ACC112 (cell line): ENCODE results near the gene FABP3.

Source experiments
- H2AFZ ChIP-seq: fragments of 200-600 bp; sonication (generic); one replicate; pipeline ENCODE4 v1.6.0; 2017; ENCODE audit warnings: antibody characterized with exemption, low read length; ENCODE audit not compliant: unreplicated experiment
- H3K27ac ChIP-seq: fragments of 200-600 bp; sonication (generic); 2 replicates; pipeline ENCODE4 v1.5.1; 2014; ENCODE audit warnings: low read depth, mild to moderate bottlenecking, antibody characterized with exemption, low read length, moderate library complexity
- H3K27me3 ChIP-seq: fragments of 200-600 bp; sonication (generic); 2 replicates; pipeline ENCODE4 v1.6.1; 2014; ENCODE audit warnings: mild to moderate bottlenecking, antibody characterized with exemption, low read length, moderate library complexity, mixed read lengths; ENCODE audit not compliant: insufficient read depth
- H3K36me3 ChIP-seq: fragments of 200-600 bp; sonication (generic); 2 replicates; pipeline ENCODE4 v1.6.1; 2016; ENCODE audit warnings: mild to moderate bottlenecking, antibody characterized with exemption, low read length, moderate library complexity, mixed read lengths; ENCODE audit not compliant: insufficient read depth
- H3K4me1 ChIP-seq: fragments of 200-600 bp; sonication (generic); one replicate; pipeline ENCODE4 v1.6.1; 2016; ENCODE audit warnings: low read length, mixed read lengths; ENCODE audit not compliant: insufficient read depth, unreplicated experiment, control insufficient read depth
- H3K4me3 ChIP-seq: fragments of 200-600 bp; sonication (generic); 2 replicates; pipeline ENCODE4 v1.5.1; 2014; ENCODE audit warnings: mild to moderate bottlenecking, low read depth, low read length
- H3K79me2 ChIP-seq: fragments of 200-600 bp; sonication (generic); one replicate; pipeline ENCODE4 v1.6.0; 2016; ENCODE audit warnings: low read length; ENCODE audit not compliant: control insufficient read depth, unreplicated experiment, insufficient read depth

Gene FABP3

DNA sequence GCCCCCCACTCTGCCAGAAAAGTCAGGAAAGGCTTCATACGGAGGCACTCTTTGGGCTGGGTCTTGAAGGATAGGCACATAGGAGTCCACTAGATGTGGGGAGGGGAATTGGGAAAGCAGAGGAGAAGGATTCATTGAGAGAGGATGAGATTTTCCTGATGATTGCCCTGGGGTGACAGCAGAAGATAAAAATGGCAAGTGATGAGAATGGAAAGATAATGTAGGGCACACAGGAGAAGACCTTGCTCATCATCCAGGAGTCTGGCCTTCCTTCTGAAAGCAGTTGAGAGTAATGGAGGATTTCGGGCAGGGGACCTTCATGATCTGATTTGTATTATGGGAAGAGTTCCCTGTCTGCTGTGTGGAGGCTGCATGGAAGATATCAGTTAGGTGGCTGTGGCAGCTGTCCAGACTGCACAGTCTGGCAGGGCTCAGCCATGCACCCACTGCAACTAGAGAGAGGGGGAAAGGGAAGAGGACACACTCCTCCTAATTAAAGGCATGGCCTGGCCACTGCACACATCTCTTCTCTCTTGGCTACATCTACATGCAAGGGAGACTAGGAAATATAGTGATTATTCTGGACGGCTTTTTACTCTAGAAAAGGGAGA, 9.6 kb upstream of the FABP3 start:
- H3K4me3 ChIP-seq = no peak overlapping the region
- no peak overlapping the region for H2AFZ ChIP-seq
- no peaks in the 10 kb centered on the region for H3K79me2 ChIP-seq
- H3K36me3 ChIP-seq = no peaks in the 10 kb centered on the region
- no peaks in the 10 kb centered on the region for H3K27me3 ChIP-seq
- peaks cover 23% of the 10 kb centered on the region for H3K4me1 ChIP-seq
- H3K27ac ChIP-seq = no peak overlapping the region; the same call in 1 of the 2 replicates

DNA sequence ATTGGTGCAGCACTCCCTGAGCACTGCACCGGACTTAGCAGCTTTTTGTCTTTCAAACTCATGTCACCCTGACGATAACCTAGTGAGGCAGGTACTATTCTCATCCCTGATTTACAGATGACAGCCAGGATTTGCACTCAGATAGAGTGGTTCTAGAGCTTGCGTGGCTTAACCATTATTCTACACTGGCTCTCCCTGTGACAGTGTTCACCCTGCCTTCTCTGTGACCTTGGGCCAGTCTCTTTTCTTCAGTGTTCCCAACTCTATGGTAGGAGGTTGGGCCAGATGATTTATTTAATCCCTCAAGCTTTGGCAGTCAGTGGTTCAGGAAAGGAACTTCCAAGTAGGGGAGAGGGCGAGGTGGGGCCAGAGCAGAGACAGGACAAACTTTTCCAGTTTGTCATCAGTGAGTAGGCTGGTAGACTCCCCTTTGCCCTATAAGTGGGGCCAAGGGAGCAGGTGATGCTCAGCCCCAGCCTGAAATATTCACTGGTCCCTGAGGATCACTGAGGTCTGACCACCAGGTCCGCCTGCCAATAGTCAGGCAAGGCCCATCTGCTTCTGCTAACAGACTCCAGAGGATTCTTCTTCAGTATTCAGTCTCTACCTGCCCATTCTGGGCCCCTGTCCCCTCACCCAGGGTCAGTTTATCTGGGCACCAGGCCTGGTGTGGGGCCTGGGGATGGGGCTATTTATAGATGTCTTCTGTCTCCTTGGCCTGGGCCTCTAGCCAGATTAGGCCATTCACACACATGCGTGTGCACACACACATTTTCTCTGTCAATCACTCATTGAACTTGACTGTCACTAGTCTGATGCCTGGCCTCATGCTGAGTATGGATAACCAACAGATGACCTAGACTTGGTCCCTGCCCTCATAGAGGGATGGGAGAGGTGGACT, 8.8 kb upstream of the FABP3 start:
- Histone ChIP-seq H2AFZ (no peak overlapping the region), H3K36me3 (no peaks in the 10 kb centered on the region), H3K4me1 (peaks cover 28% of the 10 kb centered on the region), H3K27ac (peak overlapping the region; percentile 33; the same call in 1 of the 2 replicates), H3K4me3 (peak overlapping the region; percentile 8; the same call in 1 of the 2 replicates), H3K27me3 (no peaks in the 10 kb centered on the region), H3K79me2 (no peaks in the 10 kb centered on the region)

DNA sequence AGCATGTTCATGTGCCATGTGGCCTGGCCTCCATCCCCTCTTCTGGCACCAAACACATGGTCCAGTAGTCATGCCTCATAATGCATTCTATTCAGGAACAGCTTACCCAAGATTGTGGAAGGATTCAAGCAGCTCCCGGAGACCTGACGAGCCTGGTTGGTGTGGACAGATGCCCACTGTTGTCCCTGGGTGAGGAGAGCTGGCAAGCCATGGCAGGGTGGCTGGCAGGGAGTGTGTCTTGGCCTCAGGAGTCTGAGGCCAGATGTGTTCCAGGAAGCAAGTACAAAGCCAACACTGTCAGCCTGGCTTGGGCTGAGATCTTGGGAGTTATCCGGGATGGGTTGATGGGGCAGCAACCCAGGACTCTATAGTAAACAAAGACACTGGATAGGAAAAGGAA, 7.3 kb upstream of the FABP3 start:
- H2AFZ ChIP-seq = no peak overlapping the region
- no peak overlapping the region for H3K27ac ChIP-seq
- no peak overlapping the region for H3K4me3 ChIP-seq
- H3K36me3 ChIP-seq = no peaks in the 10 kb centered on the region
- H3K4me1 ChIP-seq = peaks cover 31% of the 10 kb centered on the region
- H3K79me2 ChIP-seq = no peaks in the 10 kb centered on the region
- H3K27me3 ChIP-seq = no peaks in the 10 kb centered on the region

DNA sequence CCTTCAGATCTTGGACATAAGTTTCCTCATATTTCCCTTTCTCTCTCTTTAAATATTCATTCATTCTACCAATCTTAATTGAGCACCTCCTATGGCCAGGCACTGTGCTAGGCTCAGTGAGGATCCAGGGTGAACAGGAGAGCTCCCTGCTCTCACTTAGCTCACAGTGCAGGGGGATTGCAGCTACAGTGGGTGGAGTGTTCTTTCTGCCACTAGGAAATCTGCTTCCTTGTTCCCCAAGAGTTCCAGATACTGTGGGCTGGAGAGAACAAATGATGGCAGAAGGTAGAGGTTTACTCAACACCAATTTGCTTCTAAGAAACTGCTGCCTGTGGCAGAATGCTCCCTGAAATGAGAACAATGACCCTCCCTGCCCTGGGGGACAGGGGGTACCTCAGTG, 5.1 kb upstream of the FABP3 start:
- Histone ChIP-seq H3K79me2 (no peaks in the 10 kb centered on the region), H2AFZ (no peak overlapping the region), H3K27me3 (no peaks in the 10 kb centered on the region), H3K4me3 (no peak overlapping the region), H3K27ac (no peak overlapping the region), H3K4me1 (peaks cover 50% of the 10 kb centered on the region), H3K36me3 (no peaks in the 10 kb centered on the region)

DNA sequence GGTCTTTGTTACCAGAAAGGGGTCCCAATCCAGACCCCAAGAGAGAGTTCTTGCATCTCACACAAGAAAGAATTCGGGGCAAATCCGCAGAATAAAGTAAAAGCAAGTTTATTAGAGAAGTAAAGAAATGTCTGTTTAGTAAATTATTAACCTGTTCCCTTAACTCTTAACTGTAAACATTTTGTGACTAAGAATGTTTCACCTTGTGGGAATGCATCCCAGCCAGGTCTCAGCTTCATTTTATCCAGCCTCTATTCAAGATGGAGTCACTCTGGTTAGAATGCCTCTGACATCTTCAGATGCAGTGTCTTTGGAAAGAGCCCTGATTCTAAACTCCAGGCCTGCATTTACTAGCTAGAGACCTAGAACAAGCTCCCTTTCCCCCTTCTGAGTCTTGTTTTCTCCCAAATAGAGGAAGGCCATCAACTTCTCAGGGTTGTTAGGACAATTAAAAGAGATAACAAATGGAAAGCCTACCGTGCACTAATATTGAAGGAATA, 4.5 kb upstream of the FABP3 start:
- Histone ChIP-seq H3K27ac (no peak overlapping the region), H3K4me1 (peaks cover 51% of the 10 kb centered on the region), H3K4me3 (no peak overlapping the region), H2AFZ (no peak overlapping the region), H3K79me2 (no peaks in the 10 kb centered on the region), H3K36me3 (no peaks in the 10 kb centered on the region), H3K27me3 (no peaks in the 10 kb centered on the region)

GRCh38 chr1:31376375-31377134, 3.7 kb upstream of the FABP3 start:
- Histone ChIP-seq H3K27ac (no peak overlapping the region), H3K4me1 (peaks cover 42% of the 10 kb centered on the region), H3K79me2 (no peaks in the 10 kb centered on the region), H2AFZ (no peak overlapping the region), H3K36me3 (no peaks in the 10 kb centered on the region), H3K27me3 (no peaks in the 10 kb centered on the region), H3K4me3 (no peak overlapping the region)

DNA sequence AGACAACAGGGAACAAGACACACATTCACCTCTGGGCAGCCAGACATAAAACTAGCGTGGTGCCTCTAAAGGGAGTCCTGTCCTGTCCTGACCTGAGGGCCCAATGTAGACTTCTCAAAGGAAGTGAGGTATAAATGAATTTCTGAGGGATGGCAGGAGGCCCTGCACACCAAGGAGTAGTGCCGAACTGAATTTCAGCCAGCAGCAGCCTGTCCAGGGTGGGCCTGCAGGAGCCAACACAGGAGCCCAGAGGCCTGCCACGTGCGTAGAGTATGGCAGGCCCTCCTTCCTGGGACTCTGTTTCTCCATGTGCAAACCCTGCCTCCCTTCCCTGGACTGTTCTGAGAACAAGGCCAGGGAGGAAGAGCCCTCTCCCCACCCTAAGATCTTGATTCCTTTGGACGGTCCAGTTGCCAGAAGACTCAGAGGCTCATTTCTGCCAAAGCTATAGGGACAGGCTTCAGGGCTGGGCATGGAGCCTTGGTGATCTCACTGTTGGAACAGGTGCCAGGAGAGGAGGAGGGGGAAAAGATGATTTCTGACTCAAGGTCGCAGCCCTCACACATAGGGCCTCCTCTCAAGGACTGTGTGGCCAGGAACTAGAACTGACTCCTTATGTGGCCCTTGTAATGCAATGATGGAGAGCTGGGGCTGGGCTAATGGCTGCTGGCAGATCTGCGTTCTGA, 1.8 kb upstream of the FABP3 start:
- Histone ChIP-seq H3K4me3 (no peak overlapping the region), H3K27ac (no peak overlapping the region), H3K36me3 (no peaks in the 10 kb centered on the region), H2AFZ (no peak overlapping the region), H3K79me2 (no peaks in the 10 kb centered on the region), H3K27me3 (no peaks in the 10 kb centered on the region), H3K4me1 (peaks cover 32% of the 10 kb centered on the region)

DNA sequence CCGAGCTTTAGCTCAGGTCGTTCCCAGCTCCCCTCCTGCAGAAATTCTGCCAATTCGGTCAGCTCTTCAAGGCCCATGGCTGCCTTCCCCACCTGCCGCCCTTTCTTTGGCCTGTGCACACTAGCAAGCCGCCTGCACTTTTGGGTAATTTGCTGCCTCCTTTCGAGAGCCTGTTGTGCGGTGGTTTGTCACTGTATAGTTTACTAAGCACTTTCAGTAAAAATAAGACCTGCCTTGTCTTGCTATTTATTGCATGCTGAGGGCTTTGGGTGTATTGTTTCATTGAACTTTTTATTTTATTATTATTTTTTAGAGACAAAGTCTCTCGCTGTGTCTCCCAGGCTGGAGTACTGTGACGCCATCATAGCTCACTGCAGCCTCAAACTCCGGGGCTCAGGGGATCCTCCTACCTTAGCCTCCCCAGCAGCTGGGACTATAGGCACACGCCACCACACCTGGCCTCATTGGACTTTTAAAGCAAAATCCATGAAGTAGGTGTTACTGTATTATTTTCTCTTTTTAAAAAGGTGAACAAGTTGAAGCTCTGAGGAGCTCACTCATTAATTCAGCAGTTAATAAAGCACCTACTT, 1.1 kb upstream of the FABP3 start:
- Histone ChIP-seq H3K4me1 (peaks cover 32% of the 10 kb centered on the region), H3K4me3 (no peak overlapping the region), H3K27ac (no peak overlapping the region), H3K27me3 (no peaks in the 10 kb centered on the region), H2AFZ (peak overlapping the region; percentile 39), H3K36me3 (no peaks in the 10 kb centered on the region), H3K79me2 (no peaks in the 10 kb centered on the region)

DNA sequence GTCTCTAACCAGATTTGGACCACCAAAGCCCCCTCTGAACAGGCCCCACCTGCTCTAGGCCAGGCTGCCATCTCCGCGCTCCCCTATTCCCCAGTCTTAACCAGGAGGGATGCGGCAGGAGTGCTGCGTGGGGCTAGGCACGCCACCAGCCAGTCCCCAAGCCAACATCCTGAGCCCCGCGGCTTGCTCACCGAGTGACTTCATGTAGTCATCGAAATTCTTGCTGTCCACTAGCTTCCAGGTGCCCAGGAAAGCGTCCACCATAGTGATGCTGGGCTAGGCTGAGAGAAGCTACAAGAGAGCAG, 173 bp downstream of the FABP3 start:
- no peak overlapping the region for H2AFZ ChIP-seq
- H3K27me3 ChIP-seq = no peaks in the 10 kb centered on the region
- H3K36me3 ChIP-seq = no peaks in the 10 kb centered on the region
- H3K4me3 ChIP-seq = peak overlapping the region; percentile 76
- no peak overlapping the region for H3K27ac ChIP-seq
- H3K79me2 ChIP-seq = no peaks in the 10 kb centered on the region
- H3K4me1 ChIP-seq = peaks cover 32% of the 10 kb centered on the region

DNA sequence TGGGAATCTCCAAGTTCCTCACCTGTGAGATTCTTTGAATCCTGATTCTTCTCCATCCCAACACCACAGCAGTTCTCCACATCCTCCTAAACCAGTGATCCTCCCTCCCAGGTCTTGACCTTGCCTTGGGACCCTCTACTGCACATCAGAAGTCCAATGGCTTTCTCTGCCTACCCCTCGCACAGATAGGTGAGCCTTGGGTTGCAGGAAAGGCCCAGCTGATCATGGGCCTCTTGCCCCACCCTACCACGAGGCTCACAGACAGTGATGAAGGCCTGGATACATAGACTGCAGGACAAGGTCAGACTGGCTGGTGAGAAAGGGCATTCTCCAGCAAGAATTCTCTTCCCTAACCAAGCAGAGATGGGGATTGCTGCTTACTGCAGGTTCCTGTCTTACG, 825 bp downstream of the FABP3 start:
- Histone ChIP-seq H3K4me1 (peaks cover 29% of the 10 kb centered on the region), H2AFZ (no peak overlapping the region), H3K79me2 (no peaks in the 10 kb centered on the region), H3K4me3 (no peak overlapping the region), H3K36me3 (no peaks in the 10 kb centered on the region), H3K27ac (no peak overlapping the region), H3K27me3 (no peaks in the 10 kb centered on the region)
